Peyer's patch (tissue), 4 donors: ENCODE data around the gene CYP24A1. TPM values are rescaled to one million over a fixed set of nuclear protein-coding genes. Genes with fewer than 3 reads are reported as not detected.

Experiments used
- DNase-seq, 3 donors: peaks; one replicate each; pipeline ENCODE4 v3.0.0-alpha.2; 2017 to 2019
- H3K27ac ChIP-seq, 4 donors: fragments of 200-600 bp; sonication (generic); one replicate each; pipeline ENCODE4 v1.5.1; 2016 to 2019
- H3K27me3 ChIP-seq, 2 donors: fragments of 200-600 bp; sonication (generic); one replicate each; pipeline ENCODE4 v1.5.1; 2019
- H3K36me3 ChIP-seq, 3 donors: fragments of 200-600 bp; sonication (generic); one replicate each; pipeline ENCODE4 v1.5.1; 2016 to 2019
- H3K4me1 ChIP-seq, 4 donors: fragments of 200-600 bp; sonication (generic); one replicate each; pipeline ENCODE4 v1.5.1; 2016 to 2019
- H3K4me3 ChIP-seq, 4 donors: fragments of 200-600 bp; sonication (generic); 1 replicate in 3 of 4; 2 replicates in 1 of 4; pipeline ENCODE4 v1.5.1; 2016 to 2019; ENCODE audit warnings: mild to moderate bottlenecking in 1 of 4
- H3K9me3 ChIP-seq, 4 donors: fragments of 200-600 bp; sonication (generic); one replicate each; pipeline ENCODE4 v1.5.1; 2016 to 2019; ENCODE audit warnings: mild to moderate bottlenecking in 1 of 4
- POLR2A ChIP-seq, 2 donors: fragments of 450-650 bp; IDR thresholded peaks; one replicate each; pipeline ENCODE4 v1.5.1; 2017; ENCODE audit warnings: antibody characterized with exemption in 2 of 2, mild to moderate bottlenecking in 2 of 2, moderate library complexity in 2 of 2
- total RNA-seq, 4 donors: library from RNA; depleted of rRNA; stranded (reverse); fragments of >200 nt; gene quantifications; one replicate each; pipeline ENCODE4 v1.1.0, GENCODE V29; 2016
- TF ChIP-seq, protein P1 (sequence below), 6 experiments: fragments of 450-650 bp in 4 of 6; fragments of 200-600 bp in 2 of 6; sonication (generic) in 1 of 6; IDR thresholded peaks; one replicate each; pipeline ENCODE4 v1.5.1; 2017 to 2019; ENCODE audit warnings: antibody characterized with exemption in 6 of 6, mild to moderate bottlenecking in 3 of 6, moderate library complexity in 1 of 6

The CYP24A1 gene
- total RNA-seq, 4 donors from 2014 or later, result not detected

DNA sequence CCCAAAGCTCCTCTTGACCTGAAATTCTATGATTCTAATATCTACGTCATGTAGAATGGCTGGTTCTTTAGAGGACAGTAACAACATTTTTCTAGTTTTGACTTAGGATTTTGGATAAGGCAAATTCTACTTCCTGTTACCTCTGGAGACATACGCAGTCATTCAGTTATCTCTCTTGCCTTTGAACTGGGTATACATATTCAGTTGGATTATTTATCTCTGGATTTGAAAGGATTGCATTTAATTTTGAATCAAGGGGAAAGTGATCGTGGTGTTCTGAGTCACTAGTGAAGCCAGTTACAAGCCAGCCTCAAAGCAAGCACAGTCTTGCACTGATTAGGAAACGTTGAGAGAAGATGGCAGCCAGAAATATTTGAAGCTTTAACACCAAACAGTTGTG is 68.1 kb downstream of the CYP24A1 start:
- H3K4me3 ChIP-seq, result no peak overlapping the region
- H3K27ac ChIP-seq, result no peak overlapping the region
- no peaks in the 10 kb centered on the region for H3K9me3 ChIP-seq
- peaks cover 0 to 6% (median 0%) of the 10 kb centered on the region in 4 donors for H3K4me1 ChIP-seq
- no peaks in the 10 kb centered on the region for H3K36me3 ChIP-seq
- no peak for DNase-seq
- TF ChIP-seq, protein P1, sequence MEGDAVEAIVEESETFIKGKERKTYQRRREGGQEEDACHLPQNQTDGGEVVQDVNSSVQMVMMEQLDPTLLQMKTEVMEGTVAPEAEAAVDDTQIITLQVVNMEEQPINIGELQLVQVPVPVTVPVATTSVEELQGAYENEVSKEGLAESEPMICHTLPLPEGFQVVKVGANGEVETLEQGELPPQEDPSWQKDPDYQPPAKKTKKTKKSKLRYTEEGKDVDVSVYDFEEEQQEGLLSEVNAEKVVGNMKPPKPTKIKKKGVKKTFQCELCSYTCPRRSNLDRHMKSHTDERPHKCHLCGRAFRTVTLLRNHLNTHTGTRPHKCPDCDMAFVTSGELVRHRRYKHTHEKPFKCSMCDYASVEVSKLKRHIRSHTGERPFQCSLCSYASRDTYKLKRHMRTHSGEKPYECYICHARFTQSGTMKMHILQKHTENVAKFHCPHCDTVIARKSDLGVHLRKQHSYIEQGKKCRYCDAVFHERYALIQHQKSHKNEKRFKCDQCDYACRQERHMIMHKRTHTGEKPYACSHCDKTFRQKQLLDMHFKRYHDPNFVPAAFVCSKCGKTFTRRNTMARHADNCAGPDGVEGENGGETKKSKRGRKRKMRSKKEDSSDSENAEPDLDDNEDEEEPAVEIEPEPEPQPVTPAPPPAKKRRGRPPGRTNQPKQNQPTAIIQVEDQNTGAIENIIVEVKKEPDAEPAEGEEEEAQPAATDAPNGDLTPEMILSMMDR (IDR thresholded peaks at IDR 0.05), result no peak
- no peak for TF ChIP-seq POLR2A (IDR thresholded peaks at IDR 0.05)
- no peaks in the 10 kb centered on the region for H3K27me3 ChIP-seq

DNA sequence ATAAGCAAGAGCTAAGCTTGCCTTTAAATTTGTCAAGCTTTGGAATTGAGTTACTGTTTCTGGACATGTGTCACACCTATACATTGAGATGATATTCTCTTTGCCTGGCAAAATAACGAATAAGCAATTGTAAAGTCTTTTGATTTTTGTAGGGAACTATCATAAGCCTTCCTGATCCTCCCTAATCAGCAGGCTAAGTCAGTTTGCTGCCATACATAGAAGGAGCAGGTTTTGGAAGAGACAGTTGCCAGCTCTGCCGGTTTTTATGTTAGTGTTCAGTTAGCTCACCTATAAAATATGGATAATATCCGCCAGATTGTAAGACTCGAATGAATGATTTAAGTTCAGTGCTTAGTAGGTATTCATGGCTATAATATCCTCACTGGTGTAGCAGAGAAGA is 69.0 kb downstream of the CYP24A1 start:
- no peak overlapping the region for H3K27ac ChIP-seq
- H3K36me3 ChIP-seq, result no peaks in the 10 kb centered on the region
- H3K27me3 ChIP-seq, result no peaks in the 10 kb centered on the region
- no peak for TF ChIP-seq POLR2A (IDR thresholded peaks at IDR 0.05)
- TF ChIP-seq, protein P1 (IDR thresholded peaks at IDR 0.05), result no peak
- H3K4me3 ChIP-seq, result no peak overlapping the region
- H3K4me1 ChIP-seq, result peaks cover 0 to 6% (median 0%) of the 10 kb centered on the region in 4 donors
- H3K9me3 ChIP-seq, result no peaks in the 10 kb centered on the region
- DNase-seq, result no peak

DNA sequence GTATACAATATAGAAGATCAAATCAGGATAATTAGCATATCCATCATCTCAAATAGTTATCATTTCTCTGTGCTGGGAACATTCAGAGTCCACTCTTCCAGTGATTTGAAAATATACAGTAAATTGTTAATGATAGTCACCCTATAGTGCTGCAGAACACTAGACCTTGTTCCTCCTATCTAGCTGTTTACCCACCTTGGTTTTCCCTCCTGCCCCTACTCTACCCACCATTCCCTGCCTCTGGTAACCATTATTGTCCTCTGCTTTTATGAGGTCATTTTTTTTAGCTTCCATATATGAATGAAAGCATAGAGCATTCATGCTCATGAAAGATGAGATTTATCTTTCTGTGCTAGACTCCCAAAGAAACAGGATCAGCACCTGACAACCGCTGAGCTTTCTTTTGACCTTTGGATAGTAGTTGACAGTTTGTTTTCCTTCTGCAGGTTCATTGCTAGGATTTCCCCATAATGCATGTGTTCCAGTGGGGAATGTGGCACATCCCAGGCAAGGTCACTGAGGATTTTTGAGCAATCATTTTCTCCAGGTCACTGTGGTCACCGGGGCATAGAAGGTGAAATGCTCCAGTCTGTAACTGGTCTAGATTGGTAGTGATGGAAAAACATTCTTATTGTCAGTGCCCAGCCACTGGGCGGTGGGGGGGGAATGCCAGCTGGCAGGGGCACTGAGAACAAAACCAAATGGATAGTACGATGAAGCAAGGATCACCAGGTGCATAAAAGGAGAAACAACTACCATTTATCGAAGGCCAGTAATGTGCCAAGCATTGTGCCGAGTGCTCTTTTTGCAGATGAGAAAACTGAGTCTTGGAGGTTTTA is 69.8 kb downstream of the CYP24A1 start:
- H3K27me3 ChIP-seq, result no peaks in the 10 kb centered on the region
- no peak overlapping the region for H3K27ac ChIP-seq
- no peaks in the 10 kb centered on the region for H3K9me3 ChIP-seq
- no peaks in the 10 kb centered on the region for H3K36me3 ChIP-seq
- H3K4me3 ChIP-seq, result no peak overlapping the region
- DNase-seq, result no peak
- peaks cover 0 to 6% (median 0%) of the 10 kb centered on the region in 4 donors for H3K4me1 ChIP-seq
- TF ChIP-seq POLR2A (IDR thresholded peaks at IDR 0.05), result no peak
- TF ChIP-seq, protein P1 (IDR thresholded peaks at IDR 0.05), result no peak

Other genes with a start within 250 kb of the CYP24A1 start
- 10 to 100 TPM; 21.5 to 58.1 (median 43.2) TPM for gene BCAS1, start 103.4 kb downstream of the CYP24A1 start, total RNA-seq
- gene PFDN4, start 34.1 kb upstream of the CYP24A1 start, total RNA-seq, result 10 to 100 TPM; 11.0 to 33.0 (median 28.0) TPM